Loucy (cell line): ENCODE measurements around the gene ATP7B.

Experiments
- CTCF ChIP-seq: fragments of 200-600 bp; sonication (generic); conservative IDR thresholded peaks from 2 replicates; pipeline ENCODE4 v1.5.1; 2014; ENCODE audit warnings: mild to moderate bottlenecking, antibody characterized with exemption, low read length
- EZH2phosphoT487 ChIP-seq: fragments of 200-600 bp; IDR thresholded peaks from 2 replicates; pipeline ENCODE4 v1.6.1; 2018; ENCODE audit warnings: antibody characterized with exemption, mild to moderate bottlenecking, moderate library complexity, borderline replicate concordance

GRCh38 chr13:51999921-52000320 lies 11.3 kb downstream of the ATP7B start:
- TF ChIP-seq CTCF, result no peak
- no peak for TF ChIP-seq EZH2phosphoT487
